GM13977 (cell line): ENCODE data around the gene AOC3.
"Not testable (repeated sequence)": the region's sequence is repeated elsewhere in the genome, so short reads cannot be mapped to it uniquely, and the experiment has no call there.

Experiments used
- DNase-seq: peaks from one replicate; pipeline ENCODE4 v3.0.0; 2012; ENCODE audit warnings: low spot score
- CTCF ChIP-seq: IDR thresholded peaks from 2 replicates; pipeline ENCODE4 v1.5.1; 2012; ENCODE audit warnings: mild to moderate bottlenecking, control low read depth; ENCODE audit not compliant: insufficient read depth; ENCODE audit errors: extremely low read depth, missing control alignments
- in situ Hi-C: fragments of 300-500 bp; cut with MboI; formaldehyde crosslinking; loops from one replicate; pipeline ENCODE4 v1.12.0; 2022; ENCODE audit warnings: low sequenced_read_pairs, low pct_unique_long_range_greater_than_20kb, mixed read lengths, inconsistent platforms; ENCODE audit not compliant: unreplicated experiment

AOC3 gene

GRCh38 chr17:42855048-42855596 lies 4.1 kb downstream of the AOC3 start:
- no peak for DNase-seq
- in situ Hi-C loops = no loop called here

GRCh38 chr17:42856093-42856492 lies 5.1 kb downstream of the AOC3 start:
- in situ Hi-C loops, DNase-seq: not testable (repeated sequence)

More at GRCh38 chr17:42855048-42855596, 4.1 kb downstream of the AOC3 start:
- no peak for TF ChIP-seq CTCF

GRCh38 chr17:42856516-42856915 lies 5.5 kb downstream of the AOC3 start:
- DNase-seq, in situ Hi-C loops: not testable (repeated sequence)

GRCh38 chr17:42857389-42857788 lies 6.4 kb downstream of the AOC3 start:
- DNase-seq = no peak
- in situ Hi-C loops = no loop called here
- no peak for TF ChIP-seq CTCF

- no peak for DNase-seq
- in situ Hi-C loops = no loop called here
- no peak for TF ChIP-seq CTCF
Observed at GRCh38 chr17:42865638-42866094, 14.7 kb downstream of the AOC3 start.

GRCh38 chr17:42866216-42866615 lies 15.2 kb downstream of the AOC3 start:
- TF ChIP-seq CTCF = no peak
- in situ Hi-C loops = no loop called here

GRCh38 chr17:42866631-42867575 lies 15.9 kb downstream of the AOC3 start:
- TF ChIP-seq CTCF = no peak
- in situ Hi-C loops = no loop called here
- DNase-seq = no peak

More at GRCh38 chr17:42866216-42866615, 15.2 kb downstream of the AOC3 start:
- DNase-seq = no peak

- DNase-seq, in situ Hi-C loops: not testable (repeated sequence)
Observed at GRCh38 chr17:42867694-42868261, 16.8 kb downstream of the AOC3 start.
